ENCODE results near the gene KCTD21. TPM values are rescaled to one million over a fixed set of nuclear protein-coding genes. Genes with fewer than 3 reads are reported as not detected.

KCTD21 gene
- total RNA-seq, result 6.9 and 8.5 TPM in 2 replicates

DNA sequence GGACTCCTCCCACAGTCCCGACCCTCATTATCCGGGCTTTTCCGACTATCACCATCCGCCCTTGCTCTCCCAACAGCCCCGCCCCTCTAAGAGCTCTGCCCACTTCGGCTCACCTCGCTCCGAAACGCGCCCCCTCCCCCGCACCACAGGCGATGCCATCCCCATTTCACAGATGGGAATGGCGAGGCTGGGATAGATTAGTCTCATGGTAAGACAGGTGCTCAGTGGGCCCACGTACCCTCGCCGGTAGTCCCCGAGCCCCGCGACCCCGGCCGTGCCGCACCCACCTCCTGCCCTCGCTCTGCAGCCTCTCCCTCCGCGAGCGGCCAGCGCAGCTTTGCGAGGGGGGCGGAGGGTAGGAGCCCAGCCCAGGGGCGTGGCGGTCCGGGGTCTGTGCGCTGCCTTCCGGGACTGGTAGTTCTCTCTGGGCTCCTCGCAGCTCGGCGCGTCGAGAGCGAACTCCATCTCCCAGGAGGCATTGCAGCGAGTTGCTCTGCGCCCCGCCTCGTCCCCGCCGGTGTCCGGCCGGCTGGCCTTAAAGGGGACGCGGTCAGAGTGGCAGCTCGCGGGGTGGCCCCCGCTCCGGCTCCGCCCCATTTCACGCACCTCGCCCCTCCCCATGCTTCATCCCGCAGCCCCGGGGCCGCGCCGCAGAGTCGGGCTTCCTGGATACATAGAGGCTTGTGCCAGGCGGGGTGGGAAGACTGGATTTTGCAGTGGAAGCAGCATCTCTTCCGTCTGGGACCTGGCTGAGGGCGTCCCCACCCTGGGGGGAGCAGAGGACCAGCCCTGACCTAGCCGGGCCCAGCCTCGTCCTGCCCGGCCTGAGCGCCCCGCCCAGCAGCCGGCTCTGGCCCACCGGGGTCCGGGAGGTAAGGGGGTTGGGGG lies at the start of gene KCTD21, which contains the start of gene USP35:
TSS of gene KCTD21 (minus strand) at position 341 of the 888 bp plus-strand sequence. CDS start 14,072 bp downstream, outside the sequence.
TSS of gene USP35 (plus strand) at position 634 of the 888 bp plus-strand sequence. CDS start 7,327 bp downstream, outside the sequence.

DNA sequence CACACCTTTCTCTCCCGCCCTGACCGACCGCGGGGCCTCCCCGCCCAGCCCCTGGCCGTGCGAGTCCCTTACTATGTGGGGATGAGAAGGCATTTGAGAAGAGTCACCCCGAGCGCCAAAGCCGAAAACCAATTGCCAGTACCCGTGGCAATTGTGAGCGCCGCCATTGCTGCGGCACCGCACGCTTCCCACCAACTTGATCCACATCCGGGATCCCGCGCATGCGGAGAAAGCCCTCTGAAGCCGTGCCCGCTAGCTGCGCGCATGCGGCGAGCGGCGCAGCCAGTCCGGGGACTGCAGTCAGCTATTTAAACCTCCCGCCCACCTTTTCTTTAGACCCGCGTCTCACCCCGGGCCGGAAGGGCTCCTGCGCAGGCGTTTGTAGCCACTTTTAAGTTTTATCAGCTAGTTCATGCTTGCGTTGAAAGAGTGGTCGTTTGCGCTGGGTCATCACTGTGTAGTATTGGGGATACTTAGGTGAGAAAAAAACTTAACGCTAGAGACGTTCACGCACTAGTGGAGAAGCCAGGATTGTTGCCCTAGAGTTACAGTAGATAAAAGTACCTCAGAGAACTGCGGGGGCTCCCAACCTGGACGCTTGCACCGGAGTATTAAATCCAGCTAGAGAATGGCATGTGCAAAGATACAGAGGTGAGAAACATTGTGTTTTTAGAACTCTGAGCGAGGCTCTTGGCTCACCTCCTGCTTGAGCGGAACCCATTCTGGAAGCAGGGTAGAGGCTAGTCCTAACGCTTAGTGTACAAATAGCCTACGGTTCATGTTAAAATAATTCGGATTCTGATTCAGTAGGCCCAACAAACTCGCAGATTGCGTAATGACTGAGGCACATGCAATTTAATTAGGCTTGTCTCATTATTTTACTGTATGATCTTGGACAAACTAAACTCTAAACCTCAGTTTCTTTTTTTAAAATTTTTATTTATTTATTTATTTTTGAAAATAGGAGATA lies 48.7 kb downstream of the KCTD21 start, which contains the start of gene ALG8:
TSS of gene ALG8 (minus strand) at position 205 of the 970 bp plus-strand sequence. CDS start at position 167, 38 bp downstream.

Other genes starting within 250 kb of the KCTD21 start
- gene INTS4, start 194.0 kb downstream of the KCTD21 start, total RNA-seq, result 37.2 and 41.4 TPM in 2 replicates
- gene KCTD14, start 165.3 kb downstream of the KCTD21 start, total RNA-seq, result 0.56 and 1.9 TPM in 2 replicates
- not detected in 2 replicates for gene THRSP, start 124.8 kb downstream of the KCTD21 start, total RNA-seq
- 104 and 109 TPM in 2 replicates for gene NDUFC2, start 108.8 kb downstream of the KCTD21 start, total RNA-seq
- 32.1 and 34.9 TPM in 2 replicates for gene ALG8, start 49.0 kb downstream of the KCTD21 start, total RNA-seq
- 8.8 and 16.1 TPM in 2 replicates for gene USP35, start 293 bp upstream of the KCTD21 start, total RNA-seq
- 8.1 and 16.1 TPM in 2 replicates for gene GAB2, start 229.2 kb upstream of the KCTD21 start, total RNA-seq

All from regular cardiac myocyte (primary cell).